Measurements from ENCODE around the gene NTM.

Gene NTM

GRCh38 chr11:131829725-131830124 lies 459.3 kb downstream of the NTM start:
- no peak for TF ChIP-seq GABPA (IDR thresholded peaks at IDR 0.05; ENCODE audit: low read depth)
- TF ChIP-seq CTCF (IDR thresholded peaks at IDR 0.05; ENCODE audit: insufficient read depth, low read length), result no peak
- TF ChIP-seq POLR2AphosphoS5 (IDR thresholded peaks at IDR 0.05; ENCODE audit: low read depth), result no peak
- no peak for TF ChIP-seq REST (IDR thresholded peaks at IDR 0.05; ENCODE audit: insufficient replicate concordance, low read depth)
- TF ChIP-seq SPI1 (IDR thresholded peaks at IDR 0.05; ENCODE audit: borderline replicate concordance, low read depth), result no peak
- H3K4me3 ChIP-seq (replicated peaks; ENCODE audit: insufficient read depth, low read length), result no peak overlapping the region
- H3K27me3 ChIP-seq (ENCODE audit: insufficient read depth, poor library complexity, severe bottlenecking), result no peaks in the 10 kb centered on the region
- no peak for DNase-seq (ENCODE audit: low read depth in 1 of 2, low spot score in 1 of 2)
- H3K27ac ChIP-seq (replicated peaks), result no peak overlapping the region

- no peak for TF ChIP-seq POLR2AphosphoS5 (IDR thresholded peaks at IDR 0.05; ENCODE audit: low read depth)
- H3K27me3 ChIP-seq (ENCODE audit: insufficient read depth, poor library complexity, severe bottlenecking), result no peaks in the 10 kb centered on the region
- no peak overlapping the region for H3K4me3 ChIP-seq (replicated peaks; ENCODE audit: insufficient read depth, low read length)
- DNase-seq (ENCODE audit: low read depth in 1 of 2, low spot score in 1 of 2), result no peak
- no peak overlapping the region for H3K27ac ChIP-seq (replicated peaks)
These were observed 461.7 kb downstream of the NTM start for GRCh38 chr11:131832079-131832478.

- no peak for TF ChIP-seq SPI1 (IDR thresholded peaks at IDR 0.05; ENCODE audit: borderline replicate concordance, low read depth)
- TF ChIP-seq GABPA (IDR thresholded peaks at IDR 0.05; ENCODE audit: low read depth), result no peak
- no peak for TF ChIP-seq POLR2AphosphoS5 (IDR thresholded peaks at IDR 0.05; ENCODE audit: low read depth)
- TF ChIP-seq CTCF (IDR thresholded peaks at IDR 0.05; ENCODE audit: insufficient read depth, low read length), result no peak
- TF ChIP-seq REST (IDR thresholded peaks at IDR 0.05; ENCODE audit: insufficient replicate concordance, low read depth), result no peak
- H3K27ac ChIP-seq (replicated peaks), result no peak overlapping the region
- H3K4me3 ChIP-seq (replicated peaks; ENCODE audit: insufficient read depth, low read length), result no peak overlapping the region
- no peak for DNase-seq (ENCODE audit: low read depth in 1 of 2, low spot score in 1 of 2)
- H3K27me3 ChIP-seq (ENCODE audit: insufficient read depth, poor library complexity, severe bottlenecking), result no peaks in the 10 kb centered on the region
These were observed 463.0 kb downstream of the NTM start for GRCh38 chr11:131833366-131833765.

- Histone ChIP-seq H3K27ac (replicated peaks) (no peak overlapping the region), H3K27me3 (ENCODE audit: insufficient read depth, poor library complexity, severe bottlenecking) (no peaks in the 10 kb centered on the region), H3K4me3 (replicated peaks; ENCODE audit: insufficient read depth, low read length) (no peak overlapping the region)
- no peak for DNase-seq (ENCODE audit: low read depth in 1 of 2, low spot score in 1 of 2)
- TF ChIP-seq CTCF (IDR thresholded peaks at IDR 0.05; ENCODE audit: insufficient read depth, low read length) (no peak), GABPA (IDR thresholded peaks at IDR 0.05; ENCODE audit: low read depth) (no peak), SPI1 (IDR thresholded peaks at IDR 0.05; ENCODE audit: borderline replicate concordance, low read depth) (no peak), REST (IDR thresholded peaks at IDR 0.05; ENCODE audit: insufficient replicate concordance, low read depth) (no peak), POLR2AphosphoS5 (IDR thresholded peaks at IDR 0.05; ENCODE audit: low read depth) (no peak)
These were observed 467.1 kb downstream of the NTM start for GRCh38 chr11:131837562-131837961.
